NCI-H1417 (cell line): Measurements from ENCODE around the gene LSM3.

ENCODE experiments used
- DNase-seq, 3 experiments: peaks; one replicate each; lab custom pipeline; 2025; lab: John Stamatoyannopoulos, UW

LSM3 gene

GRCh38 chr3:14178247-14179113, at the start of gene LSM3, which contains the start of gene XPC:
TSS of gene LSM3 (plus strand) at chr3:14178817. CDS start at chr3:14178861, 44 bp downstream.
TSS of gene XPC (minus strand) at chr3:14178601. CDS start at chr3:14178568, 33 bp downstream.
- peak; percentile 92 to 98 (median 96) for DNase-seq

- DNase-seq = no peak
Measured at GRCh38 chr3:14129296-14129695, 49.3 kb upstream of the LSM3 start.

GRCh38 chr3:14130230-14130629, 48.4 kb upstream of the LSM3 start:
- DNase-seq = no peak

GRCh38 chr3:14130707-14131106, 47.9 kb upstream of the LSM3 start:
- DNase-seq = no peak

GRCh38 chr3:14131134-14131533, 47.5 kb upstream of the LSM3 start:
- no peak for DNase-seq

GRCh38 chr3:14132120-14132519, 46.5 kb upstream of the LSM3 start:
- no peak for DNase-seq

GRCh38 chr3:14132689-14133088, 45.9 kb upstream of the LSM3 start:
- DNase-seq = no peak

GRCh38 chr3:14133188-14133800, 45.3 kb upstream of the LSM3 start:
- DNase-seq = no peak

- no peak for DNase-seq
Measured at GRCh38 chr3:14133876-14134275, 44.7 kb upstream of the LSM3 start.

GRCh38 chr3:14134291-14134690, 44.3 kb upstream of the LSM3 start:
- DNase-seq = no peak

- no peak for DNase-seq
Measured at GRCh38 chr3:14135581-14135980, 43.0 kb upstream of the LSM3 start.

- DNase-seq = no peak
Measured at GRCh38 chr3:14137004-14137403, 41.6 kb upstream of the LSM3 start.

GRCh38 chr3:14137445-14137844, 41.2 kb upstream of the LSM3 start:
- no peak for DNase-seq

- DNase-seq = no peak
Measured at GRCh38 chr3:14138109-14138877, 40.3 kb upstream of the LSM3 start.

GRCh38 chr3:14138878-14139655, 39.5 kb upstream of the LSM3 start:
- no peak for DNase-seq

GRCh38 chr3:14139771-14140170, 38.8 kb upstream of the LSM3 start:
- DNase-seq = no peak

GRCh38 chr3:14140668-14141067, 37.9 kb upstream of the LSM3 start:
- no peak for DNase-seq

GRCh38 chr3:14141144-14141543, 37.5 kb upstream of the LSM3 start:
- peak; percentile 19 to 35 (median 33) for DNase-seq

- no peak for DNase-seq
Measured at GRCh38 chr3:14141602-14142341, 36.8 kb upstream of the LSM3 start.

- peak in 1 of 3 experiments; percentile 1 for DNase-seq
Measured at GRCh38 chr3:14142567-14143270, 35.9 kb upstream of the LSM3 start.
